ENCODE measurements around the gene AK5.
"Not testable (repeated sequence)": the region's sequence is repeated elsewhere in the genome, so short reads cannot be mapped to it uniquely, and the experiment has no call there.

AK5 gene

GRCh38 chr1:77412069-77412819 is 130.4 kb downstream of the AK5 start:
- H3K4me3 ChIP-seq (ENCODE audit: low read depth, low read length), result no peak overlapping the region
- peak; percentile 11 for DNase-seq (ENCODE audit: low read depth)
- no peak for TF ChIP-seq CTCF (IDR thresholded peaks at IDR 0.05; ENCODE audit: insufficient read depth, low read depth, low read length, missing control alignments)

- no peak for TF ChIP-seq CTCF (IDR thresholded peaks at IDR 0.05; ENCODE audit: insufficient read depth, low read depth, low read length, missing control alignments)
- DNase-seq (ENCODE audit: low read depth), result peak; percentile 27
- no peak overlapping the region for H3K4me3 ChIP-seq (ENCODE audit: low read depth, low read length)
Measured at GRCh38 chr1:77412820-77413530, 131.2 kb downstream of the AK5 start.

GRCh38 chr1:77413541-77414335 is 131.9 kb downstream of the AK5 start:
- peak overlapping the region; percentile 8; the same call in 1 of the 2 replicates for H3K4me3 ChIP-seq (ENCODE audit: low read depth, low read length)
- peak; percentile 48 for DNase-seq (ENCODE audit: low read depth)
- TF ChIP-seq CTCF (IDR thresholded peaks at IDR 0.05; ENCODE audit: insufficient read depth, low read depth, low read length, missing control alignments), result no peak

- TF ChIP-seq CTCF (IDR thresholded peaks at IDR 0.05; ENCODE audit: insufficient read depth, low read depth, low read length, missing control alignments), result no peak
- no peak overlapping the region for H3K4me3 ChIP-seq (ENCODE audit: low read depth, low read length)
- no peak for DNase-seq (ENCODE audit: low read depth)
Measured at GRCh38 chr1:77415579-77415978, 133.8 kb downstream of the AK5 start.

GRCh38 chr1:77416692-77417450 is 135.1 kb downstream of the AK5 start:
- TF ChIP-seq CTCF (IDR thresholded peaks at IDR 0.05; ENCODE audit: insufficient read depth, low read depth, low read length, missing control alignments), result peak; percentile 27
- no peak for DNase-seq (ENCODE audit: low read depth)
- H3K4me3 ChIP-seq (ENCODE audit: low read depth, low read length), result no peak overlapping the region

- not testable (repeated sequence) for H3K4me3 ChIP-seq (ENCODE audit: low read depth, low read length); DNase-seq (ENCODE audit: low read depth)
Measured at GRCh38 chr1:77418055-77418454, 136.2 kb downstream of the AK5 start.

All from GM12865 (cell line).